ENCODE data around the gene RFPL2. TPM values are rescaled to one million over a fixed set of nuclear protein-coding genes. Genes with fewer than 3 reads are reported as not detected.
"Not testable (repeated sequence)": the region's sequence is repeated elsewhere in the genome, so short reads cannot be mapped to it uniquely, and the experiment has no call there.

Gene RFPL2
- total RNA-seq, 1 donor from 2014 or later, result not detected

- ATAC-seq, result no peak
Measured at GRCh38 chr22:32205974-32206773, 1.3 kb upstream of the RFPL2 start.

GRCh38 chr22:32204040-32204855 is 625 bp downstream of the RFPL2 start:
- ATAC-seq, result no peak

- ATAC-seq, result peak; percentile 8
Measured at GRCh38 chr22:32203181-32204039, 1.5 kb downstream of the RFPL2 start.

GRCh38 chr22:32202539-32203180 is 2.2 kb downstream of the RFPL2 start:
- no peak for ATAC-seq

- no peak for ATAC-seq
Measured at GRCh38 chr22:32202161-32202538, 2.7 kb downstream of the RFPL2 start.

- no peak for ATAC-seq
Measured at GRCh38 chr22:32200752-32201151, 4.1 kb downstream of the RFPL2 start.

GRCh38 chr22:32199961-32200360 is 4.9 kb downstream of the RFPL2 start:
- ATAC-seq, result no peak

- no peak for ATAC-seq
Measured at GRCh38 chr22:32199341-32199740, 5.5 kb downstream of the RFPL2 start.

- not testable (repeated sequence) for ATAC-seq
Measured at GRCh38 chr22:32197553-32198226, 7.2 kb downstream of the RFPL2 start.

- ATAC-seq, result not testable (repeated sequence)
Measured at GRCh38 chr22:32195900-32196299, 9.0 kb downstream of the RFPL2 start.

- ATAC-seq, result not testable (repeated sequence)
Measured at GRCh38 chr22:32193346-32193745, 11.5 kb downstream of the RFPL2 start.

GRCh38 chr22:32191021-32191420 is 13.9 kb downstream of the RFPL2 start:
- ATAC-seq, result not testable (repeated sequence)

GRCh38 chr22:32185821-32186220 is 19.1 kb downstream of the RFPL2 start:
- ATAC-seq, result no peak

- ATAC-seq, result no peak
Measured at GRCh38 chr22:32183625-32184024, 21.2 kb downstream of the RFPL2 start.

- no peak for ATAC-seq
Measured at GRCh38 chr22:32181043-32181442, 23.8 kb downstream of the RFPL2 start.

- ATAC-seq, result no peak
Measured at GRCh38 chr22:32177221-32177765, 27.6 kb downstream of the RFPL2 start.

- ATAC-seq, result peak; percentile 10
Measured at GRCh38 chr22:32175683-32176644, 28.9 kb downstream of the RFPL2 start.

- no peak for ATAC-seq
Measured at GRCh38 chr22:32175115-32175514, 29.8 kb downstream of the RFPL2 start.

GRCh38 chr22:32165681-32166080 is 39.2 kb downstream of the RFPL2 start:
- no peak for ATAC-seq
